Activated naive CD8-positive, alpha-beta T cell (primary cell): ENCODE results near the gene NFX1.

Experiments
- H3K27ac Mint-ChIP-seq: one replicate; pipeline ENCODE4 v1.8.0; 2021; ENCODE audit warnings: mixed read lengths
- H3K27me3 Mint-ChIP-seq: one replicate; pipeline ENCODE4 v1.8.0; 2021; ENCODE audit warnings: mixed read lengths
- H3K36me3 Mint-ChIP-seq: one replicate; pipeline ENCODE4 v1.8.0; 2021; ENCODE audit warnings: mixed read lengths
- H3K4me1 Mint-ChIP-seq: one replicate; pipeline ENCODE4 v1.8.0; 2021; ENCODE audit warnings: low read depth, mixed read lengths
- H3K4me3 Mint-ChIP-seq: one replicate; pipeline ENCODE4 v1.8.0; 2021; ENCODE audit warnings: mild to moderate bottlenecking, mixed read lengths
- H3K9me3 Mint-ChIP-seq: one replicate; pipeline ENCODE4 v1.8.0; 2021; ENCODE audit warnings: low read depth, mixed read lengths

NFX1 gene

GRCh38 chr9:33416996-33417395, 126.7 kb downstream of the NFX1 start:
- peak overlapping the region; percentile 41 for H3K27ac Mint-ChIP-seq
- peaks cover 41% of the 10 kb centered on the region for H3K4me1 Mint-ChIP-seq
- H3K36me3 Mint-ChIP-seq, result no peaks in the 10 kb centered on the region
- no peaks in the 10 kb centered on the region for H3K9me3 Mint-ChIP-seq
- H3K4me3 Mint-ChIP-seq, result peak overlapping the region; percentile 61
- H3K27me3 Mint-ChIP-seq, result no peaks in the 10 kb centered on the region

- no peaks in the 10 kb centered on the region for H3K27me3 Mint-ChIP-seq
- H3K9me3 Mint-ChIP-seq, result no peaks in the 10 kb centered on the region
- no peak overlapping the region for H3K27ac Mint-ChIP-seq
- H3K36me3 Mint-ChIP-seq, result no peaks in the 10 kb centered on the region
- no peak overlapping the region for H3K4me3 Mint-ChIP-seq
- H3K4me1 Mint-ChIP-seq, result peaks cover 41% of the 10 kb centered on the region
Observed at GRCh38 chr9:33418090-33418489, 127.8 kb downstream of the NFX1 start.

GRCh38 chr9:33419708-33420303, 129.5 kb downstream of the NFX1 start:
- no peaks in the 10 kb centered on the region for H3K27me3 Mint-ChIP-seq
- no peaks in the 10 kb centered on the region for H3K36me3 Mint-ChIP-seq
- no peak overlapping the region for H3K4me3 Mint-ChIP-seq
- H3K4me1 Mint-ChIP-seq, result peaks cover 34% of the 10 kb centered on the region
- H3K27ac Mint-ChIP-seq, result no peak overlapping the region
- no peaks in the 10 kb centered on the region for H3K9me3 Mint-ChIP-seq
